Right lobe of liver (tissue), 6 donors: ENCODE results near the gene HLA-DPB1. TPM values are rescaled to one million over a fixed set of nuclear protein-coding genes. Genes with fewer than 3 reads are reported as not detected.
A peak's percentile ranks its signal among the peaks of the same experiment; 100 is the strongest.

Experiments
- ATAC-seq, 4 donors: fragments of 200-7000 bp; cut with Tn5 transposase; one replicate each; pipeline ENCODE4 v1.9.1; 2020; ENCODE audit warnings: mild to moderate bottlenecking in 4 of 4, moderate library complexity in 4 of 4
- DNase-seq, 3 donors: peaks; one replicate each; pipeline ENCODE4 v3.0.0-alpha.2; 2020
- H3K27ac ChIP-seq, 3 donors: fragments of 200-600 bp; one replicate each; pipeline ENCODE4 v1.8.0; 2022
- H3K27me3 ChIP-seq, 2 donors: fragments of 200-600 bp; one replicate each; pipeline ENCODE4 v1.8.0; 2022
- H3K36me3 ChIP-seq, 4 donors: fragments of 200-600 bp; sonication (generic) in 1 of 4; one replicate each; pipeline versions ENCODE4 v1.5.1 to v1.8.0; 2017 to 2022; ENCODE audit warnings: control low read depth in 1 of 4
- H3K4me1 ChIP-seq, 4 donors: fragments of 200-600 bp; sonication (generic) in 1 of 4; one replicate each; pipeline versions ENCODE4 v1.5.1 to v1.8.0; 2017 to 2022; ENCODE audit warnings: control low read depth in 1 of 4
- H3K4me3 ChIP-seq, 3 donors: fragments of 200-600 bp; one replicate each; pipeline ENCODE4 v1.8.0; 2022
- H3K9me3 ChIP-seq, 4 donors: fragments of 200-600 bp; sonication (generic) in 1 of 4; one replicate each; pipeline versions ENCODE4 v1.5.1 to v1.8.0; 2017 to 2022; ENCODE audit warnings: control low read depth in 1 of 4
- POLR2A ChIP-seq: fragments of 450-650 bp; IDR thresholded peaks from one replicate; pipeline ENCODE4 v1.6.1; 2017; ENCODE audit warnings: antibody characterized with exemption, mild to moderate bottlenecking
- WGBS: methylation state at CpG from one replicate; pipeline ENCODE4 v1.1.6; 2018; ENCODE audit warnings: low coverage, low lambda C conversion rate; ENCODE audit not compliant: insufficient coverage; ENCODE audit errors: missing lambda C conversion rate; 5-methylcytosine and 5-hydroxymethylcytosine counted together
- intact Hi-C, 2 donors: fragments of 100-400 bp; cut with DNase I; formaldehyde crosslinking; loops; one replicate each; pipeline versions ENCODE4 v1.11.2 to v1.14.1; 2022
- total RNA-seq, 6 experiments: library from RNA; depleted of rRNA in 2 of 6; stranded (reverse); fragments of >200 nt in 2 of 6; fragmentation: NEBNext Ultra II Directional in 3 of 6; extraction: Animal tissue kit (Norgen Biotek cat#: 25700) in 3 of 6; gene quantifications; one replicate each; pipeline versions ENCODE4 v1.1.0 to v1.2.4, GENCODE V29; 2016 to 2023
- TF ChIP-seq, protein P1 (sequence below), 4 donors: fragments of 200-600 bp in 3 of 4; fragments of 450-650 bp in 1 of 4; IDR thresholded peaks; one replicate each; pipeline versions ENCODE4 v1.5.1 to v1.8.0; 2016 to 2022; ENCODE audit warnings: antibody characterized with exemption in 4 of 4, mild to moderate bottlenecking in 2 of 4
- donor health status: DM: no; HTN: yes; CAD: no.
- donor health status: DM: no; HTN: no; CAD: no.
- donor health status: DM: no; HTN: no; CAD: no.
- donor health status: DM: no; HTN: yes; CAD: no.
- donor health status: DM: no; HTN: yes; CAD: no.

Gene HLA-DPB1
- total RNA-seq, 6 experiments from 2014 or later = 8.6 to 66.7 (median 23.0) TPM

DNA sequence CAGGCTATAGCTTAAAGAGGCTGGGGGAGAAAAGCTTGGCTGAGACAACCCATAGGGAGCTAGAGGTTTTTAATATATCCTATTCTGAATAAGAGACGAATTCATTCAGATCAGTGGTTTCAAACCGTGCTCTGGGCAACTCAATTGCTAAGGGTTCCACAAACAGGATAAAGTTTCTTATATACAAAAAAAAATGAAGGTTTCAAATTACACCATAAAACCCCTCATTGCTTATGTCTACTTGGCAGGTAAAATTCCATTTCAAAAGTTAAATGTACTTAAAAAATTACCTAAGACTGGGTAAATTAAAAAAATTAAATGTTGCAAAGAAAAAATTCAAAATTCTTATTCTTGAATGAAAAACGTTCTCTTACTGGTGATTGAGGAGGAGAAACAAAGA is 2.7 kb downstream of the HLA-DPB1 start:
- H3K9me3 ChIP-seq = no peaks in the 10 kb centered on the region
- no peak for DNase-seq
- no peak overlapping the region for H3K4me3 ChIP-seq

DNA sequence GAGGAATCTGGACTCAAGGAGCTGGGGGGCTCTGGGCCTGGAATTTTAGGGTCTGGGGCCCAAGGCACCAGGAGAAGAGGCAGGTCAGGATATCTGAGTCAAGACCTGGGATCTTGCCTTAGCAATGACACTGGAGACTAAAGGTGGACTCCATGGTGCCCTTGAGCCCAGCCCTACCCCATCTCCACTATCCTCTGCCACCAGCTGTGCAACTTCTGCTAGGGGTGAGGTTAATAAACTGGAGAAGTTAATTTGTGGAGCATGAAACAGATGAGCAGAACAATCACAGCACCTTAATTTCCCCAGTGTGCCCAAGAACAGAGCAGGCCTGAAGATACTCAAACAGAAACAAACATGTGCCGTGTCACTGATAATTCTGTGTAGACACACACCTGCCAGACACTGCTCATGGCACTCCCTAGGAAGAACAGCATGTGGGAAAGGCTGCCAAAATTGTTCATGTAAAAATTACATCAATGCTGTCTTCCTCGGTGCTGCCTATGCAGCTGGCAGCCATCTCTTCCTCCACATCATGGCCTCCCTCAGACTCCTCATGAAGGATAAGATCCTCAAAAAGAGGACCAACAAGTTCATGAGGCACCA is 3.2 kb downstream of the HLA-DPB1 start:
- ATAC-seq = no peak
- no peaks in the 10 kb centered on the region for H3K9me3 ChIP-seq
- peaks cover 0 to 7% (median 0%) of the 10 kb centered on the region in 4 donors for H3K4me1 ChIP-seq
- no peaks in the 10 kb centered on the region for H3K36me3 ChIP-seq
- TF ChIP-seq, protein P1, sequence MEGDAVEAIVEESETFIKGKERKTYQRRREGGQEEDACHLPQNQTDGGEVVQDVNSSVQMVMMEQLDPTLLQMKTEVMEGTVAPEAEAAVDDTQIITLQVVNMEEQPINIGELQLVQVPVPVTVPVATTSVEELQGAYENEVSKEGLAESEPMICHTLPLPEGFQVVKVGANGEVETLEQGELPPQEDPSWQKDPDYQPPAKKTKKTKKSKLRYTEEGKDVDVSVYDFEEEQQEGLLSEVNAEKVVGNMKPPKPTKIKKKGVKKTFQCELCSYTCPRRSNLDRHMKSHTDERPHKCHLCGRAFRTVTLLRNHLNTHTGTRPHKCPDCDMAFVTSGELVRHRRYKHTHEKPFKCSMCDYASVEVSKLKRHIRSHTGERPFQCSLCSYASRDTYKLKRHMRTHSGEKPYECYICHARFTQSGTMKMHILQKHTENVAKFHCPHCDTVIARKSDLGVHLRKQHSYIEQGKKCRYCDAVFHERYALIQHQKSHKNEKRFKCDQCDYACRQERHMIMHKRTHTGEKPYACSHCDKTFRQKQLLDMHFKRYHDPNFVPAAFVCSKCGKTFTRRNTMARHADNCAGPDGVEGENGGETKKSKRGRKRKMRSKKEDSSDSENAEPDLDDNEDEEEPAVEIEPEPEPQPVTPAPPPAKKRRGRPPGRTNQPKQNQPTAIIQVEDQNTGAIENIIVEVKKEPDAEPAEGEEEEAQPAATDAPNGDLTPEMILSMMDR (IDR thresholded peaks at IDR 0.05) = no peak
- TF ChIP-seq POLR2A = no peak
- DNase-seq = no peak
- intact Hi-C loops = no loop called here
- H3K27ac ChIP-seq = no peak overlapping the region
- no peak overlapping the region for H3K4me3 ChIP-seq
- WGBS = 78% methylated on average over 2 of the region's 2 CpGs
- H3K27me3 ChIP-seq = no peaks in the 10 kb centered on the region

More for the DNA sequence above, 2.7 kb downstream of the HLA-DPB1 start:
- no peak overlapping the region for H3K27ac ChIP-seq
- no peaks in the 10 kb centered on the region for H3K27me3 ChIP-seq
- WGBS = 72% methylated on average over 3 of the region's 3 CpGs
- TF ChIP-seq, protein P1 (IDR thresholded peaks at IDR 0.05) = no peak
- no peak for TF ChIP-seq POLR2A
- no peaks in the 10 kb centered on the region for H3K36me3 ChIP-seq
- intact Hi-C loops = no loop called here
- H3K4me1 ChIP-seq = peaks cover 0 to 7% (median 0%) of the 10 kb centered on the region in 4 donors
- no peak for ATAC-seq

DNA sequence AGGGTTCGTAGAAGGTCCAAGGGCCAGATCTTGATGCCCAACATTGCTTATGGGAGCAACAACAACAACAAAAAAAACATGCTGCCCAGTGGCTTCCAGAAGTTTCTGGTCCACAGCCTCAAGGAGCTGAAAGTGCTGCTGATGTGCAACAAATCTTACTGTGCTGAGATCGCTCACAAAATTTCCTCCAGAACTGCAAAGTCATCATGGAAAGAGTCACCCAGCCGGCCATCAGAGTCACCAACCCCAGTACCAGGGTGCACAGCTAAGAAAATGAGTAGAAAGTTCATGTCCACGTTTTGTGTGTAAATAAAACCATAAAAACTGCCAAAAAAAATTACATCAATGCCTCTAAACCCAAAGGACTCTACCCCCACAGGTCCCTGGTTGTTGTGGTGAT is 3.8 kb downstream of the HLA-DPB1 start:
- peaks cover 0 to 7% (median 0%) of the 10 kb centered on the region in 4 donors for H3K4me1 ChIP-seq
- ATAC-seq (no peak), DNase-seq (no peak)
- no peaks in the 10 kb centered on the region for H3K27me3 ChIP-seq
- no peaks in the 10 kb centered on the region for H3K9me3 ChIP-seq
- no peak overlapping the region for H3K4me3 ChIP-seq
- TF ChIP-seq POLR2A = no peak
- TF ChIP-seq, protein P1 (IDR thresholded peaks at IDR 0.05) = no peak
- intact Hi-C loops = no loop called here
- no peaks in the 10 kb centered on the region for H3K36me3 ChIP-seq
- H3K27ac ChIP-seq = peak overlapping the region in 1 of 3 donors; percentile 79
- 21% methylated on average over 4 of the region's 4 CpGs for WGBS

DNA sequence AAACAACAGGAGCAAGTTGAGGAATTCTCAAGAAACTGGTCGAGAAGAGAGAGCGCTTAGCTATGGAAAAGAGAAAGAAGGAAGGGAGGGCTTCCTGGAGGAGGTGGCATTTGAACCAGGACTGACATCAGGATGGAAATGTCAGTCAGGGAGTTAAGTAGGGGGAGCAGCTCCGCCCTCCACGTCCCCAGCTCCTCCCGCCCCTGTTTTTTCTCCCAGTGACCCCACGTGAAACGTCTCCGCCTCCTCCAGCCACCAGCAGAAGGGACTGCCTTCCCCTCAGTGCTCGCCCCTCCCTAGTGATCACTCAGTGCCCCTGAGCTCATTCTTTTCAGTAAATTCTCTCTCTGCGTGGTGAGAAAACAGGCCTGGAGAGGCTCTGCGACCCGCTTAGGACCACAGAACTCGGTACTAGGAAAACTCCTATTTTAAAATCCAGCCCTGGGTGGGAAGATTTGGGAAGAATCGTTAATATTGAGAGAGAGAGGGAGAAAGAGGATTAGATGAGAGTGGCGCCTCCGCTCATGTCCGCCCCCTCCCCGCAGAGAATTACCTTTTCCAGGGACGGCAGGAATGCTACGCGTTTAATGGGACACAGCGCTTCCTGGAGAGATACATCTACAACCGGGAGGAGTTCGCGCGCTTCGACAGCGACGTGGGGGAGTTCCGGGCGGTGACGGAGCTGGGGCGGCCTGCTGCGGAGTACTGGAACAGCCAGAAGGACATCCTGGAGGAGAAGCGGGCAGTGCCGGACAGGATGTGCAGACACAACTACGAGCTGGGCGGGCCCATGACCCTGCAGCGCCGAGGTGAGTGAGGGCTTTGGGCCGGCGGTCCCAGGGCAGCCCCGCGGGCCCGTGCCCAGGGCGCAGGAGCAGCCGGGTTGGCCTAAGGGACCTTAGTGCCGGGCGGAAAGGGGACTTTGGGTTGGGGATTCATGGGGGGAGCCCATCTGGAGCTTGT is 4.6 kb downstream of the HLA-DPB1 start:
- TF ChIP-seq POLR2A = peak; percentile 43
- TF ChIP-seq, protein P1 (IDR thresholded peaks at IDR 0.05) = no peak
- no peaks in the 10 kb centered on the region for H3K9me3 ChIP-seq
- intact Hi-C loops = loop anchor here (5.0 kb wide), 2 partner anchors 68 to 73 kb away; partner anchors contain the start of gene HLA-DOA (in 1 of the 2)
- 19% methylated on average over 28 of the region's 49 CpGs for WGBS
- H3K4me1 ChIP-seq = peaks cover 0 to 7% (median 0%) of the 10 kb centered on the region in 4 donors
- H3K36me3 ChIP-seq = no peaks in the 10 kb centered on the region
- peak overlapping the region; percentile 30 to 38 (median 33) for H3K4me3 ChIP-seq
- H3K27ac ChIP-seq = peak overlapping the region; percentile 43 to 79 (median 67)
- DNase-seq (peak; percentile 59 to 70 (median 67)), ATAC-seq (peak; percentile 63 to 75 (median 70))
- no peaks in the 10 kb centered on the region for H3K27me3 ChIP-seq
